HepG2 (cell line): ENCODE results near the gene YIF1A. TPM values are rescaled to one million over a fixed set of nuclear protein-coding genes. Genes with fewer than 3 reads are reported as not detected.
A peak's percentile ranks its signal among the peaks of the same experiment; 100 is the strongest.

Source experiments
- ATF2 ChIP-seq: sonication (generic); formaldehyde crosslinking; IDR thresholded peaks from 2 replicates; pipeline ENCODE4 v1.4.0; 2020; ENCODE audit warnings: missing genetic modification reagents
- ATM ChIP-seq: fragments of 450-650 bp; IDR thresholded peaks from 2 replicates; pipeline ENCODE4 v1.7.1; 2017; ENCODE audit warnings: mild to moderate bottlenecking, borderline replicate concordance
- CBFB ChIP-seq: sonication (generic); formaldehyde crosslinking; IDR thresholded peaks from 2 replicates; pipeline ENCODE4 v1.4.0; 2020; ENCODE audit warnings: missing genetic modification reagents
- CCDC6 ChIP-seq: sonication (generic); formaldehyde crosslinking; IDR thresholded peaks from 2 replicates; pipeline ENCODE4 v1.8.1; 2022; ENCODE audit warnings: mild to moderate bottlenecking, missing genetic modification reagents, moderate library complexity
- CENPT ChIP-seq: sonication (generic); formaldehyde crosslinking; IDR thresholded peaks from 2 replicates; pipeline ENCODE4 v1.8.0; 2022; ENCODE audit warnings: low read depth, mild to moderate bottlenecking, moderate library complexity, missing genetic modification reagents
- ELF1 ChIP-seq: sonication (generic); formaldehyde crosslinking; IDR thresholded peaks from 2 replicates; pipeline ENCODE4 v1.4.0; 2020; ENCODE audit warnings: missing genetic modification reagents
- ELF3 ChIP-seq: IDR thresholded peaks from 2 replicates; pipeline ENCODE4 v1.6.1; 2016; ENCODE audit warnings: missing genetic modification reagents, missing compliant biosample characterization
- GATA4 ChIP-seq: sonication (generic); IDR thresholded peaks from 2 replicates; pipeline ENCODE4 v1.6.1; 2016; ENCODE audit warnings: antibody characterized with exemption, low read depth, borderline replicate concordance
- HMGXB4 ChIP-seq, 2 experiments: sonication (generic) in 1 of 2; formaldehyde crosslinking in 1 of 2; IDR thresholded peaks; 2 replicates each; pipeline versions ENCODE4 v1.4.0 to v1.6.1; 2018 to 2020; ENCODE audit warnings: missing genetic modification reagents in 2 of 2, borderline replicate concordance in 1 of 2, low read depth in 1 of 2, mild to moderate bottlenecking in 1 of 2, missing biosample characterization in 1 of 2
- KDM6A ChIP-seq: IDR thresholded peaks from 2 replicates; pipeline ENCODE4 v1.6.1; 2016; ENCODE audit warnings: low read depth
- MAFG ChIP-seq: sonication (generic); formaldehyde crosslinking; IDR thresholded peaks from 2 replicates; pipeline ENCODE4 v1.5.1; 2020; ENCODE audit warnings: mild to moderate bottlenecking, missing genetic modification reagents
- MYNN ChIP-seq: sonication (generic); formaldehyde crosslinking; IDR thresholded peaks from 2 replicates; pipeline ENCODE4 v1.4.0; 2020; ENCODE audit warnings: mild to moderate bottlenecking, low read depth, missing genetic modification reagents
- NR2F6 ChIP-seq, 2 experiments: IDR thresholded peaks; 2 replicates each; pipeline ENCODE4 v1.6.1; 2016; ENCODE audit warnings: antibody characterized with exemption in 1 of 2, mild to moderate bottlenecking in 1 of 2
- PITX1 ChIP-seq: sonication (generic); formaldehyde crosslinking; IDR thresholded peaks from 2 replicates; pipeline ENCODE4 v1.5.1; 2020; ENCODE audit warnings: mild to moderate bottlenecking, missing genetic modification reagents
- POLR2AphosphoS2 ChIP-seq: IDR thresholded peaks from 2 replicates; pipeline ENCODE4 v1.6.1; 2011; ENCODE audit warnings: low read depth, low read length, improper control_type of control experiment
- RFX1 ChIP-seq: fragments of 450-650 bp; IDR thresholded peaks from 2 replicates; pipeline ENCODE4 v1.6.1; 2017
- RFX3 ChIP-seq: IDR thresholded peaks from 2 replicates; pipeline ENCODE4 v1.6.1; 2016; ENCODE audit warnings: missing biosample characterization, missing genetic modification reagents
- SIX4 ChIP-seq: sonication (generic); formaldehyde crosslinking; IDR thresholded peaks from 2 replicates; pipeline ENCODE4 v1.4.0; 2020; ENCODE audit warnings: missing genetic modification reagents
- SNAPC5 ChIP-seq: sonication (generic); formaldehyde crosslinking; IDR thresholded peaks from 2 replicates; pipeline ENCODE4 v1.8.1; 2023; ENCODE audit warnings: mild to moderate bottlenecking, missing genetic modification reagents, borderline replicate concordance
- SPEN ChIP-seq: sonication (generic); formaldehyde crosslinking; IDR thresholded peaks from 2 replicates; pipeline ENCODE4 v1.5.1; 2020; ENCODE audit warnings: low read depth, mild to moderate bottlenecking, missing genetic modification reagents
- THAP11 ChIP-seq: IDR thresholded peaks from 2 replicates; pipeline ENCODE4 v1.6.1; 2016; ENCODE audit warnings: missing biosample characterization, missing genetic modification reagents
- U2AF1 ChIP-seq: fragments of 200-400 bp; formaldehyde crosslinking; optimal IDR thresholded peaks from 2 replicates; pipeline ENCODE3; 2017; ENCODE audit warnings: mild to moderate bottlenecking, low read depth, low read length
- ZBTB7A ChIP-seq: sonication (generic); formaldehyde crosslinking; IDR thresholded peaks from 2 replicates; pipeline ENCODE4 v1.8.0; 2022; ENCODE audit warnings: mild to moderate bottlenecking, missing genetic modification reagents
- ZBTB8A ChIP-seq: sonication (generic); formaldehyde crosslinking; IDR thresholded peaks from 2 replicates; pipeline ENCODE4 v1.4.0; 2020; ENCODE audit warnings: mild to moderate bottlenecking, low read depth, missing genetic modification reagents, borderline replicate concordance
- ZKSCAN5 ChIP-seq: sonication (generic); formaldehyde crosslinking; IDR thresholded peaks from 2 replicates; pipeline ENCODE4 v1.5.1; 2020; ENCODE audit warnings: mild to moderate bottlenecking, missing genetic modification reagents
- ZNF160 ChIP-seq: sonication (generic); formaldehyde crosslinking; IDR thresholded peaks from 2 replicates; pipeline ENCODE4 v1.8.0; 2022; ENCODE audit warnings: mild to moderate bottlenecking, inconsistent platforms, missing genetic modification reagents
- ZNF335 ChIP-seq: sonication (generic); formaldehyde crosslinking; IDR thresholded peaks from 2 replicates; pipeline ENCODE4 v1.4.0; 2020; ENCODE audit warnings: missing genetic modification reagents
- ZNF563 ChIP-seq: sonication (generic); formaldehyde crosslinking; IDR thresholded peaks from 2 replicates; pipeline ENCODE4 v1.8.0; 2022; ENCODE audit warnings: mild to moderate bottlenecking, moderate library complexity, missing genetic modification reagents
- ZNF781 ChIP-seq: sonication (generic); formaldehyde crosslinking; IDR thresholded peaks from 2 replicates; pipeline ENCODE4 v1.5.1; 2020; ENCODE audit warnings: borderline replicate concordance, mild to moderate bottlenecking, missing genetic modification reagents; ENCODE audit errors: not compliant biosample characterization
- ZNF792 ChIP-seq: IDR thresholded peaks from 2 replicates; pipeline ENCODE4 v1.6.1; 2016
- ZNF816 ChIP-seq: sonication (generic); formaldehyde crosslinking; IDR thresholded peaks from 2 replicates; pipeline ENCODE4 v1.8.0; 2022; ENCODE audit warnings: missing genetic modification reagents, mild to moderate bottlenecking, borderline replicate concordance
- polyA plus RNA-seq, 8 experiments: library from polyadenylated mRNA; depleted of rRNA in 3 of 8; stranded (reverse) in 7 of 8; unstranded in 1 of 8; fragments of >200 nt; fragmentation: Illumina TruSeq in 4 of 8; extraction: Trizol in 4 of 8; gene quantifications; 2 replicates each; pipeline versions ENCODE4 v1.2.1 to v1.2.3, GENCODE V29; 2011 to 2016; ENCODE audit warnings: low read depth in 4 of 8, missing spikeins in 1 of 8, mixed read lengths in 1 of 8; ENCODE audit not compliant: insufficient read depth in 1 of 8
- total RNA-seq, 5 experiments: library from RNA; depleted of rRNA; stranded (reverse); fragments of >200 nt; fragmentation: Illumina TruSeq; extraction: Trizol; gene quantifications; 2 replicates each; pipeline ENCODE4 v1.2.3, GENCODE V29; 2016; ENCODE audit warnings: low read depth in 1 of 5

YIF1A gene
- total and polyA plus RNA-seq, 2 of the 13 experiments (the other 11 are each of a cell fraction or from before 2014, with no cell fraction given), result 133 to 145 TPM

- TF ChIP-seq HMGXB4 (CRISPR knock-in tag; IDR thresholded peaks at IDR 0.05; ENCODE audit: borderline replicate concordance in 1 of 2, low read depth in 1 of 2), result peak; percentile 84 to 95
- no peak for TF ChIP-seq SNAPC5 (CRISPR knock-in tag)
- TF ChIP-seq U2AF1, result no peak
- no peak for TF ChIP-seq ELF1 (CRISPR knock-in tag)
- TF ChIP-seq ZNF335 (CRISPR knock-in tag), result peak; percentile 51; the same call in 1 of the 2 replicates
- no peak for TF ChIP-seq ZNF160 (CRISPR knock-in tag)
- TF ChIP-seq THAP11 (CRISPR knock-in tag), result peak; percentile 48; the same call in 1 of the 2 replicates
- TF ChIP-seq NR2F6 (IDR thresholded peaks at IDR 0.05), result no peak; the same call in 1 of the 2 replicates
- peak; percentile 39; the same call in 1 of the 2 replicates for TF ChIP-seq NR2F6 (CRISPR knock-in tag; IDR thresholded peaks at IDR 0.05)
- TF ChIP-seq ZBTB8A, result peak; percentile 89; the same call in 1 of the 2 replicates
- no peak; the same call in none of the 2 replicates for TF ChIP-seq SPEN (CRISPR knock-in tag)
- no peak for TF ChIP-seq ZNF781 (CRISPR knock-in tag)
- no peak for TF ChIP-seq CENPT (CRISPR knock-in tag)
- peak; percentile 69; the same call in 1 of the 2 replicates for TF ChIP-seq CBFB (CRISPR knock-in tag)
- TF ChIP-seq RFX1, result no peak
- no peak for TF ChIP-seq SIX4 (CRISPR knock-in tag)
- peak; percentile 18; the same call in 1 of the 2 replicates for TF ChIP-seq PITX1
- no peak for TF ChIP-seq ELF3 (CRISPR knock-in tag)
- 0 out of 2 replicates have a peak, but pooled peaks have one; percentile 4 for TF ChIP-seq ATF2 (CRISPR knock-in tag)
- TF ChIP-seq ZNF563 (CRISPR knock-in tag), result peak; percentile 60
- no peak for TF ChIP-seq MAFG (CRISPR knock-in tag)
- no peak for TF ChIP-seq ZNF816
- peak; percentile 49; the same call in 1 of the 2 replicates for TF ChIP-seq GATA4
- no peak for TF ChIP-seq RFX3 (CRISPR knock-in tag)
- TF ChIP-seq CCDC6 (CRISPR knock-in tag), result peak; percentile 75; the same call in 1 of the 2 replicates
- no peak for TF ChIP-seq ATM
- no peak for TF ChIP-seq ZKSCAN5 (CRISPR knock-in tag)
- TF ChIP-seq MYNN (CRISPR knock-in tag), result 0 out of 2 replicates have a peak, but pooled peaks have one; percentile 60
- TF ChIP-seq ZBTB7A (CRISPR knock-in tag), result no peak
- TF ChIP-seq KDM6A (CRISPR knock-in tag), result no peak
- TF ChIP-seq POLR2AphosphoS2, result no peak
- peak; percentile 43; the same call in 1 of the 2 replicates for TF ChIP-seq ZNF792
Observed at GRCh38 chr11:66311965-66312548, 23.1 kb upstream of the YIF1A start (continued).
